NCI-H345 treated with DMSO at 0.1 percent for 48 hours (cell line): ENCODE measurements around the gene TMEM150C.
A peak's percentile ranks its signal among the peaks of the same experiment; 100 is the strongest.

Source experiments
- DNase-seq: peaks from one replicate; lab custom pipeline; 2025; ENCODE audit not compliant: unreplicated experiment; lab: John Stamatoyannopoulos, UW

Gene TMEM150C

DNA sequence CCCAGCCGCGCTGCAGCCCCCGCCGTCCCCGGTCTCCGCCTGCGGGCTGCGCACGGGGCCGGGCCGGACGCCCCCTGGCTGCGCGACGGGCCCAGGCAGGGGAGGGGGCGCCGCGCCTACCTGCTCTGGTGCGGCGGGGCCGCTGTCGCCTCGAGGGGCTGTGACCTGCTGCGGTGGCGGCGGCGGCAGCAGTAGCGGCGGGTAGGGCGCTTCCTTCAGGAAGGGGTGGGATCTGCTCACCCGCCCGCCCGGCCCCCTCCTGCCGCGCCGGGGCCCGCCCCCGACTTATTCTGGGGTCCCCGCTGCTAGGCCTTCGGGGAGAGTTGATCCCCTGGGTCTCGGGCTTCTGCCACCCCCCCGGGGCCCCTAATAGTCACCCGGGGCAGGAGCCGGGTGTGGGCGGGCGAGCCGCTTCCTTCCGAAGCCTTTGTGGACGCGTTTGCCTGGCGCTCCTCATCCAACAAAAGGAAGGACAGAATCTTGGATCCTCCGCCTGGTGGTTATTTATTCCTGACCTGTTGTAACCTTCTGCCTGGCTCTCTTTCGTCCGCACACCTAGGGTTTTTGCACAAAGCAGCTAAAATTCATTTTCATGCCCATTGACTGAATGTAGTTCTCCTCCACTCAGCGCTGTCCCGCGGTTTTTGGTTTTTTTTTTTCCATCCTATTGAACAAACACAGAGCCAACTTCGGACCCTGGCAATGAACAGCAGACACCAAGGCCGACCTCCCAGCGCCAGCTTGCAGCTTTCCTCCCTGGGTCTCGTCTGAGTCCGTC lies at the start of gene TMEM150C:
Gene TMEM150C (minus strand): TSS at position 203 of the 778 bp plus-strand sequence. CDS start 57,331 bp downstream, outside the sequence.
- DNase-seq = no peak

DNA sequence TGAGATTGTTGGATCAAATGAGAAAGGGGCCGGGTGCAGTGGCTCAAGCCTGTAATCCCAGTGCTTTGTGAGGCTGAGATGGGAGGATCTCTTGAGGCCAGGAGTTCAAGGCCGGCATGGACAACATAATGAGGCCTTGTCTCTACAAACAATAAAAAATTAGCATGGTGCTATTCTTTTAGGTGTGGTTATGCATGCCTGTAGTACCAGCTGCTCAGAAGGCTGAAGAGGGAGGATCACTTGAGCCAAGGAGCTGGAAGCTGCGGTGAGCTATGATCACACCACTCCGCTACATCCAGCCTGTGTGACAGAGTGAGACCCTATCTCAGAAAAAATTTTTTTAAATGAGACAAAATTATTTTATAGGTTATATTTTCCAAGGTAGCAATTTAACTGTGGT lies 49.7 kb upstream of the TMEM150C start:
- DNase-seq = no peak

GRCh38 chr4:82610041-82610440 lies 48.3 kb upstream of the TMEM150C start:
- no peak for DNase-seq

- no peak for DNase-seq
These were observed 44.8 kb upstream of the TMEM150C start for GRCh38 chr4:82606622-82607021.

DNA sequence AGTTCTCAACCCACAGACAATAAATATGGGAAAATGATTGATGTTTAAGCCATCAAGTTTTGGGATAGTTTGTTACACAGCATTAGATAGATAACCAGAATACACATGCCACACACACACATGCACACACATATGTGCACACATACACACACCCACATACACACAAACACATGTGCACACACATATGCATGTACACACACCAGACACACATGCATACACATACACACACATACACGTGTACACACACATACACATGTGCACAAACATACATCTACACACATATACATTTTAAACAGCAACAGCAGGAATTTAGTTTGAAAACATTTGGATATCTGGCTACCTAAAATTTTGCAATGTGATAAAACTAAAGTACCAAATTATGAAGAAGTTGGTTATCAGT lies 42.7 kb upstream of the TMEM150C start:
- DNase-seq = no peak

GRCh38 chr4:82601242-82602015 lies 39.6 kb upstream of the TMEM150C start:
- DNase-seq = no peak

DNA sequence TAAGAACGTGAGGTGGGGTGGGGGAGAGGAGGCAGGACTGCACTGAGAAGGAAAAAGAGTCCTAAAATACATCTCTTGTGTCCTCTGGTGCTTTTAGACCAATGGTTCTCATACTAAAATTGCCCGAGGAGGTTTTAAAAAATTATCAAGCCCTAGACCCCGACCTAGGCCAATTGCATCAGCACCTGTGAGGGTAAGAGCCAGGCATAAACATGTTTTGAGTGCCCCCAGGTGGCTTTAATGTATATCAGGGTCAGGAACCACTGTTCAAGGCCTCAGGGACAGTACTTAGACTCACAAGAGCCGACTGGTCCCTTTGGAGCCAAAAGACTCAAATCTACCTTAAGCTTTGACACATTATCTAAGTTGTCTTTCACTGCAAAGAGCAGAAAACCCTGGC lies 37.5 kb upstream of the TMEM150C start:
- peak; percentile 2 for DNase-seq

DNA sequence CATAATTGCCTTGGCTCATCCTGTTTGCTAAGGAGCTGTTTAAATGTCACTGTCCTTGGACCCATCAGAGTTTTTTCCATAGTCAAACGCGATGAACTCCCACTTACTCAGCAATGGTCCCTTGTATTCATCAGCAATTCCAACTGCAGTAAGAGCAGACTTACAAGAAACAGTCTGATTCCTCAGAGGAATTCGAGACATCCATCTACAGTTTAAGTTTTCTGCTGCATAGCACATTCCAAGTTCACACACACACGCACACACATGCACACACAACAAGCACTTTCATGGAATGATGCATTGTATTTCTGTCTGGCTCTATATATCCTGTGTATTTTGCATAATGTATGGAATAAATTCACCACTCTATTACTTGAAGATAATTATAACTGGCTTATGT lies 32.7 kb upstream of the TMEM150C start:
- no peak for DNase-seq

DNA sequence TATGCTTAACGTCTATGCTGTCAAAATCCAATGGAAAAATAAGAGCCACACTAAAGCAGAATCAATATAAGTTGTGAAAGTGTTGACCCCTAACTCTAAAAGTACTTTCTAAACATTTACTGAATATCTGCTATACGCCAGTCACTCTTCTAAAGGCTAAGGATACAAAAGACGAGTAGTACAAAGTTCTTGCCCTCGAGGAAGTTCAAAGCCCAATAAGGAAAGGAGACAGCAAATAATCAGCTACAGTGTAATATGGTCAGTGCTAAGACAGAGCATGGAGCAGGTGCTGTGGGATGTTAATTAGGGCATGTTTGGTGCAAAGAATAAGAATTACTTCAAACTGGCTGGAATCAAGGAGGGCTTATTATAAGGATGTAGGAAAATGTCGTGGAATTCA lies 31.6 kb upstream of the TMEM150C start:
- no peak for DNase-seq

GRCh38 chr4:82592639-82593038 lies 30.9 kb upstream of the TMEM150C start:
- DNase-seq = no peak

DNA sequence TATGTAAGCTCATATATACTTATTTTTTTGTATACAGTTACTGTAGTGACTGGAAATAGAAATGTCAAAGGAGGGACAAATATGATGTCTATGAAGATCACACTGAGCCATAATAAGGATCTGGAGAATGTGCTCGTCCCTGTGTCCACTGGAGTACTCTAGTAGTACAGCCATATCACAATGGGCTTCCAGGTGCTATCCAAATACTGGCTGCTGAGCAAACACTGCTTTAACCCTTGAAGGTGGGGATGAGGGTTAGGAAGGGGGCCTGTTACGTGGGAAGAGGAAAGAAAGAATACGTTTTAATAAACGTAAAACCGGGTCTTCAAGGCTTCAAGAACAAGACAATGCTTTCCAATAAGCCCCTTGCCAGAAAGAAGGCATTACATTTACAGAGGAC lies 29.8 kb upstream of the TMEM150C start:
- peak; percentile 4 for DNase-seq

GRCh38 chr4:82589756-82590155 lies 28.0 kb upstream of the TMEM150C start:
- no peak for DNase-seq

GRCh38 chr4:82588771-82589270 lies 27.0 kb upstream of the TMEM150C start:
- DNase-seq = no peak

DNA sequence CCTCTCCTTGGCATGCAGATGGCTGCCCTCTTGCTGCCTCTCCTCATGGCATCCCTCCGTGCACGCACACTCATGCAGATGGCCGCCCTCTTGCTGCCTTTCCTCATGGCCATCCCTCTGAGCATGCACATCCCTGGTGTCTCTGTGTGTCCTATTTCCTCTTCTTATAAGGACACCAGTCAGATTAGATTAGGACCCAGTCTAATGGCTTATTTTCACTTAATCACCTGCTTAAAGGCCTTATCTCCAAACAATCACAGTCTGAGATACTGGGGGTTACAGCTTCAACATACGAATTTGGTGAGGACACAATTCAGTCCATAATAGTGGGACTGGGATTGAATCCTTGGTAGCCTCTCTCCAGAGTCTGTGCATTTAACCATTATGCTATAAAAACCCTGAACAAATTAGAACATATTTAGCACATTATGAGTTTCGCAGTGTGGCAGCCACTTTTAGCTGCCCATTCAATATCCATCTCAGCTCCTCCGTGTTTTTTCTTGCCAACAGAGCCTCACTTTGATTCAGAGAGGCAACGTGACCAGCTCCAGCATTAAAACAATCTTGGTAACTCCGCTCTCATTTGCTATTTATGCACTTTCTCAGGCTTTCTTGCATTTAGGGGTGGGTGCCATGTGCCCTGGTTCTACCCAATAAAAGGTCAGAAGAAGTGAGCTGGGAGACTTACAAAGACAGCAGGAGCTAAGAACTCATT lies 26.2 kb upstream of the TMEM150C start:
- no peak for DNase-seq

DNA sequence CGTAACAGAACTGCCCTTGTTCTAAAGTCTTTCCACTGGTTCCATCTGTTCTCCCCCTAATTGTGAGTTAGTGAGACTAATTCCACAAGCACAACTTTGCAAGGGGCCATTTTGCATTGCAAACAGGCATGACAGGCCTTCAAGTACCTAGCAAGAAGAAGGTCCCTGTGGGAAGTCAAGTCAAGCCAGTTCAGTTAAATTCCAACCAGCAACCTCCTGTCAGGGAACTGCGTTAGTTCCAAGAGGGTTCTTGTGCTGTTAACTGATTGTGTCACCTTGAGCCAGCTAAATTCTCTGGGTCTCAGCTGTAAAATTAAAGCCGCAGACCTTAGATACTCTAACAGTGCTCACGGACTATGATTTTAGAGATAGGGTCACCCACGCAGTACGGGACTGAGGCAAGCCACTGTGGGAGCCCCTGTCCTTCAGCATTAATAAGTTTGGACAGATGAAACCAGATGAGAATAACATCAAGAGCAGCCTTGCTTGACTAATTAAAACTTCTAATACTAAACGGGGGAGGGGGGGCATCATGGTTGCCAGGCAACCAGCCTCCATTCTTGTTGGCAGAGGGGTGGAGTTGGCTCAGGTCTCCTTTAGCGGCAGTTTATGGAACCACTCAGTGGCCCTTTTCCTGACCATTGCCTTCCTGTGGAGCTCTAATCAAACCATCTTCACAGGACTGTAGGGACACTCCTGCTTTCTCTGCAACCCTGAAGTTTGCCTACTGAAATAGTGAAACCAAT lies 24.1 kb upstream of the TMEM150C start:
- no peak for DNase-seq

DNA sequence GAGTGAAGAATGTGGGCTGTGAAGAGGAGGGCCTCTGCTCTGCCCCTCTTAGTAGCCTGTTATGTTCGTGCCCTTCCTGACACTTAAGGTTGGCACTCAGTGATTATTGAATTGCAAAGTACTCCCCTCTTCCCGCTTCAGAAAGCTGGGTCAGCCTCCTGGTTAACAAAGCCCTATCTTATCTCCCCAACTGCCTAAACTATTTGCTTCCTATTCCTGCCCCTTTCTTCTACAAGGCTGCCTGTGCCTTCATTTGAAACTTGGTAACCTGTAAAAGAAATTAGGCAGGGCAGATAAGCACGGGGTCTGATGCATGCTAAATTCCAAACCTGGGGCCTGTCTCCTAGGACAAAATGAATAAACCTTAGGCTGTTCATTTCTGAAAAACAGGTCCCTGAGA lies 23.1 kb upstream of the TMEM150C start:
- no peak for DNase-seq

- no peak for DNase-seq
These were observed 22.3 kb upstream of the TMEM150C start for GRCh38 chr4:82583897-82584587.

DNA sequence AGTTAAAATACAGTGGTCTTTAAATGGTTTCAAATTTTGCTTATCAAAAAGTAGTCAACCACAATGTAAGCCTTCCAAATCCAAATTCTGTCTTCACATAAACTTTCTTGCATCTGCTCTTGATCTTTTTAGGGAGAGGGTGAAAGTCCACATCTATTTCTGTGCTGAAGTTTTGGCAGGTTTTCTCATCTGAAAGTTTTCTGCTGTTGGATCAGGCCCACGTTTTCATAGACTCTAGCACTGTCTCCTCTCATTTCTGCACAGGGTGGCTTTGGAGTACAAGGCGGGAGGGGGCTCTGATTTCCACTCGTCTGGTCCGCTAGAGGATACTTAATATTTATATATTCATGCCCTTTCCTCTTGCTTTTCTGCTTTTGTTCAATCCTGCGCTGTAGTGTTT lies 18.1 kb upstream of the TMEM150C start:
- DNase-seq = no peak

DNA sequence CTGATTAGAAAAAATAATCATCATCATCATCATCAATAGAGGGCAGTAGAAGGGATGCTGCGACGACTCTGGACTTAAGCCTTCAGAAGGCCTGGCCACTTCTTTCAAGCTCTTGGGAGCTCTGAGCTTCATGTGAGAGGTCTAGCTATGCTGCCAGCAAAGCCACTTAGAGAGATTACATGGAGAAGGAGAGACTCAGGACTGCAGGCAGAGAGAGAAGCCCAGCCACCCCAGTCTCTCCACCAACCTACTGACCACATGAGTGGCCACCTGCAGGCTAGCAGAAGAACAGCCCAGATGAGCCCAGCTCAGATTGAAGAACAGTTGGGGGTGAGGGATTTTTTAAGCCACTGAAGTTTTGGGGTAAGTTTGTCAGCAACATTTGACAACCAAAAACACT lies 17.1 kb upstream of the TMEM150C start:
- DNase-seq = no peak

DNA sequence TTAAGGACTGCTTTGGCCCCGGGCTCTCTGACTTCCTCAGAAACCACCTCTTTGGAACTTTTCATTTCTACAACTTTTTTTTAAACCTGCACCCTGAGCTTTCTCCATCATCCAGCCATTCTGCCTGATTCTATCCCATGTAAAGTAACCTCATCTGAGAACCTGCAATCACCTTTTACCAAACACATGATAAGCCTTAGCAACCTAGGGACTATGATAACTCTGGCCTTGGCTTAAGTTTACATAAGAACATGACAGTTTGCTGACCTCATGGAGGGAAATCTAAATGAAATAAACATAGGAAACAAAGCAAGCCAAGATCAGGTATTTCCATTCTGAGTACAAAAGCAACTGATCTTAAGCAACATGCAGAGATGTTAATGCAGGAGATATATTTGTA lies 15.7 kb upstream of the TMEM150C start:
- DNase-seq = no peak
